Ascending aorta (tissue), 2 donors: ENCODE measurements around the gene PDGFRA. TPM values are rescaled to one million over a fixed set of nuclear protein-coding genes. Genes with fewer than 3 reads are reported as not detected.
"Not testable (repeated sequence)": the region's sequence is repeated elsewhere in the genome, so short reads cannot be mapped to it uniquely, and the experiment has no call there.

ENCODE experiments used
- DNase-seq, 2 donors: peaks; one replicate each; pipeline ENCODE4 v3.0.0-alpha.2; 2019; ENCODE audit warnings: low spot score in 2 of 2
- H3K27ac ChIP-seq, 2 donors: fragments of 200-600 bp; sonication (generic); one replicate each; pipeline ENCODE4 v1.5.1; 2016 to 2017; ENCODE audit warnings: mild to moderate bottlenecking in 1 of 2
- H3K27me3 ChIP-seq: fragments of 200-600 bp; sonication (generic); one replicate; pipeline ENCODE4 v1.5.1; 2017
- H3K36me3 ChIP-seq, 2 donors: fragments of 200-600 bp; sonication (generic); one replicate each; pipeline ENCODE4 v1.5.1; 2016
- H3K4me1 ChIP-seq, 2 donors: fragments of 200-600 bp; sonication (generic); one replicate each; pipeline ENCODE4 v1.5.1; 2016 to 2017; ENCODE audit warnings: mild to moderate bottlenecking in 1 of 2
- H3K4me3 ChIP-seq, 2 donors: fragments of 200-600 bp; sonication (generic); one replicate each; pipeline ENCODE4 v1.5.1; 2016 to 2017; ENCODE audit warnings: mild to moderate bottlenecking in 1 of 2
- H3K9me3 ChIP-seq, 2 donors: fragments of 200-600 bp; sonication (generic); one replicate each; pipeline ENCODE4 v1.5.1; 2016
- intact Hi-C: fragments of 100-400 bp; cut with DNase I; formaldehyde crosslinking; loops from one replicate; pipeline ENCODE4 v1.15.1; 2023
- total RNA-seq: library from RNA; depleted of rRNA; stranded (reverse); fragments of >200 nt; gene quantifications from one replicate; pipeline ENCODE4 v1.1.0, GENCODE V29; 2016
- TF ChIP-seq, protein P1 (sequence below), 3 experiments: fragments of 200-600 bp in 2 of 3; fragments of 450-650 bp in 1 of 3; sonication (generic) in 2 of 3; IDR thresholded peaks; one replicate each; pipeline ENCODE4 v1.5.1; 2016 to 2019; ENCODE audit warnings: antibody characterized with exemption in 3 of 3, mild to moderate bottlenecking in 1 of 3, moderate library complexity in 1 of 3

The PDGFRA gene
- total RNA-seq, 1 donor from 2014 or later: 58.3 TPM

- TF ChIP-seq, protein P1, sequence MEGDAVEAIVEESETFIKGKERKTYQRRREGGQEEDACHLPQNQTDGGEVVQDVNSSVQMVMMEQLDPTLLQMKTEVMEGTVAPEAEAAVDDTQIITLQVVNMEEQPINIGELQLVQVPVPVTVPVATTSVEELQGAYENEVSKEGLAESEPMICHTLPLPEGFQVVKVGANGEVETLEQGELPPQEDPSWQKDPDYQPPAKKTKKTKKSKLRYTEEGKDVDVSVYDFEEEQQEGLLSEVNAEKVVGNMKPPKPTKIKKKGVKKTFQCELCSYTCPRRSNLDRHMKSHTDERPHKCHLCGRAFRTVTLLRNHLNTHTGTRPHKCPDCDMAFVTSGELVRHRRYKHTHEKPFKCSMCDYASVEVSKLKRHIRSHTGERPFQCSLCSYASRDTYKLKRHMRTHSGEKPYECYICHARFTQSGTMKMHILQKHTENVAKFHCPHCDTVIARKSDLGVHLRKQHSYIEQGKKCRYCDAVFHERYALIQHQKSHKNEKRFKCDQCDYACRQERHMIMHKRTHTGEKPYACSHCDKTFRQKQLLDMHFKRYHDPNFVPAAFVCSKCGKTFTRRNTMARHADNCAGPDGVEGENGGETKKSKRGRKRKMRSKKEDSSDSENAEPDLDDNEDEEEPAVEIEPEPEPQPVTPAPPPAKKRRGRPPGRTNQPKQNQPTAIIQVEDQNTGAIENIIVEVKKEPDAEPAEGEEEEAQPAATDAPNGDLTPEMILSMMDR (IDR thresholded peaks at IDR 0.05): no peak
- no peak overlapping the region for H3K27ac ChIP-seq
- no peaks in the 10 kb centered on the region for H3K36me3 ChIP-seq
- no peaks in the 10 kb centered on the region for H3K4me1 ChIP-seq
- DNase-seq: no peak
- H3K9me3 ChIP-seq: no peaks in the 10 kb centered on the region
- no peaks in the 10 kb centered on the region for H3K27me3 ChIP-seq
- intact Hi-C loops: no loop called here
- H3K4me3 ChIP-seq: no peak overlapping the region
Observed at GRCh38 chr4:54337009-54337408, 107.9 kb downstream of the PDGFRA start.

GRCh38 chr4:54342067-54342466 is 113.0 kb downstream of the PDGFRA start:
- H3K36me3 ChIP-seq, H3K27me3 ChIP-seq, H3K4me1 ChIP-seq, H3K4me3 ChIP-seq, H3K9me3 ChIP-seq, H3K27ac ChIP-seq, intact Hi-C loops, DNase-seq: not testable (repeated sequence)

Other genes with a start within 250 kb of the PDGFRA start
- 34.1 TPM for gene CHIC2, start 164.7 kb upstream of the PDGFRA start, total RNA-seq
- not detected for gene GSX2, start 129.1 kb upstream of the PDGFRA start, total RNA-seq